ENCODE results near the gene PIK3R5.

GRCh38 chr17:8849311-8850041, 116.0 kb downstream of the PIK3R5 start:
- no peak for TF ChIP-seq POLR2A (IDR thresholded peaks at IDR 0.05)
- no peak for TF ChIP-seq CTCF (IDR thresholded peaks at IDR 0.05)
